GM12892 (cell line): ENCODE measurements around the gene ARHGEF4.

ENCODE experiments used
- DNase-seq: peaks from one replicate; pipeline ENCODE4 v3.0.0; 2011; ENCODE audit not compliant: insufficient read length
- FAIRE-seq: peaks from 2 replicates; lab custom pipeline; 2011; peaks lifted over from hg19 to GRCh38; lab: Jason Lieb, UNC
- POLR2A ChIP-seq: IDR thresholded peaks from 2 replicates; pipeline ENCODE4 v1.6.1; 2011; ENCODE audit warnings: low read depth, low read length, control low read depth
- POLR2AphosphoS5 ChIP-seq: IDR thresholded peaks from 2 replicates; pipeline ENCODE4 v1.6.1; 2011; ENCODE audit warnings: low read depth, low read length, control low read depth
- TAF1 ChIP-seq: IDR thresholded peaks from 2 replicates; pipeline ENCODE4 v1.6.1; 2011; ENCODE audit warnings: low read depth, mild to moderate bottlenecking, control low read depth, low read length, borderline replicate concordance

ARHGEF4 gene

DNA sequence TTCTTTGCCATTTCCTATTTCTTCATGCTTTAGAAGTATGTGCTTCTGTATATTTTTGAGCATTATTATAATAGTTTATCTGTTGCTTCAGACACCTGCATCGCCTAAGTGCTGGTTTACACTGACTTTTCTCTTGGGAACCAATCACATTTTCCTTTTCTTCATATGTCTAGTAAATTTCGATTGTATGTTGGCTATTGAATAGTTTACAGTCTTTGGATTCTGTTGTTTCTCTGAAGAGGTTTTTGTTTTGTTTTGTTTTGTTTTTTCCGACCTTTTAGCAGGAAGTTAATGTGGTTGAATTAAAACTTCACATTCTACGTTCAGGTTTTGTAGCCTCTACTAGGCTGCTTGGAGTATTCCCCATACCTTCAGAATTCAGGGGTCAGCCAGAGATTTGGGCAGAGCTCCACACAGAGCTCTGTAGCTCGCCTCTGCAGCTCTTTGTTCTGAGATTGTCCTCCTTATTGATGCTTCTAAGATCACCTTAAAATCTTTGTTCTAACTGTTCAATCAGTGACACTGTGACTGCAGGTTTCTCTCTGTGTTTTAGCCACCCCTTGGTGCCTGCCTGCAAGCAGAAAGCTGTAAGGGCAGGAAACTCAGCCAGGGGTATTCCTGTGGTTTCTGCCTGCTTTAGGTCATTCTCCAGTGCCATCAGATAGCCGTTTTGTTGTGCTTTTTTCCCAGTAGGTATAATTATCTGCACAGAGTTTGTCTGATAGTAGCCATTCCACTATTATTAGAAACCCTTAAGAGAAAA, 173.2 kb downstream of the ARHGEF4 start:
- FAIRE-seq = no peak
- TF ChIP-seq POLR2AphosphoS5 (no peak), TAF1 (no peak), POLR2A (no peak)
- DNase-seq = no peak

GRCh38 chr2:131010566-131010965, 173.9 kb downstream of the ARHGEF4 start:
- no peak for FAIRE-seq
- no peak for DNase-seq
- TF ChIP-seq POLR2AphosphoS5 = no peak
- no peak for TF ChIP-seq POLR2A
- TF ChIP-seq TAF1 = no peak

DNA sequence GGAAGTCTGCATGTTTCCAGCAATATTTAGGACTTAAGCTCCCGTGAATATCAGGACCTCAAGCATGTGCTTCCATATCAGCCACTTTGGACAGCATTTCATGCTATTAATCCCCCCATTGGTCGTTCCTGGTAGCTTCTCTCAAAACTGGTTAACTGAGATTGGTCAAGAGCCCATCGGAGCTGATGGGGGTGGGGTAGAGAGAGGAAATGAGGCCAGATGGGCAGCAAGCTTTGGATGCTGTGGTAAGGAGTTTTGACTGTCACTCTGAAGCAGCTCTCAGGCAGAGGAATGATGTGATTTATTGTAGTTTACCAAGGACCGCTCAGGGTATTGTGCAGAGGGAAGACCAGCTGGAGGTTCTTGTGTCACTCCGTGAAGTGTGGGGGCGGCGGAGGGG, 174.8 kb downstream of the ARHGEF4 start:
- DNase-seq (no peak), FAIRE-seq (no peak)
- TF ChIP-seq POLR2A (no peak), TAF1 (no peak), POLR2AphosphoS5 (no peak)

DNA sequence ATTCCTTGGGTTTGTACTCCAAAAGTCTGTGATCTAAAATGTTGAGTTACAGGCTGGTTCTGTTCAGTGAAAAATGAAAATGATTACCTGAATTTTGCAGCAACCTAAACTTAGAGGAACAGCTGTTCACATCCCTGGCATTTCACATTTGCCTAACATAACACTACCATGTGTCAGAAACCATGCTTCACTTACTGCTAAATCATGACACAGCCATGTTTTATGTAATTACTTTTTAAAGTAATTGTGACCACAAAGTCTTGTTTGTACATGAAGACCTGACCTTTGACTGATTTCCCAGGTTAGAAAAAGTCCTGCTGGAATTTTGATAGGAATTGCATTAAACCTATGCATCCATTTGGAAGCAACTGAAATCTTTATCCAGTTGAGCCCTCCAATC, 177.4 kb downstream of the ARHGEF4 start:
- FAIRE-seq = no peak
- no peak for TF ChIP-seq TAF1
- no peak for DNase-seq

- FAIRE-seq (no peak), DNase-seq (no peak)
- TF ChIP-seq TAF1 (no peak), POLR2AphosphoS5 (no peak), POLR2A (no peak)
Measured at GRCh38 chr2:131015764-131016163, 179.1 kb downstream of the ARHGEF4 start.

- no peak for DNase-seq
- FAIRE-seq = no peak
- TF ChIP-seq TAF1 (no peak), POLR2AphosphoS5 (no peak), POLR2A (no peak)
Measured at GRCh38 chr2:131016826-131017741, 180.4 kb downstream of the ARHGEF4 start.

- no peak for DNase-seq
- TF ChIP-seq POLR2A (no peak), TAF1 (no peak), POLR2AphosphoS5 (no peak)
- no peak for FAIRE-seq
Measured at GRCh38 chr2:131022731-131023130, 186.0 kb downstream of the ARHGEF4 start.

DNA sequence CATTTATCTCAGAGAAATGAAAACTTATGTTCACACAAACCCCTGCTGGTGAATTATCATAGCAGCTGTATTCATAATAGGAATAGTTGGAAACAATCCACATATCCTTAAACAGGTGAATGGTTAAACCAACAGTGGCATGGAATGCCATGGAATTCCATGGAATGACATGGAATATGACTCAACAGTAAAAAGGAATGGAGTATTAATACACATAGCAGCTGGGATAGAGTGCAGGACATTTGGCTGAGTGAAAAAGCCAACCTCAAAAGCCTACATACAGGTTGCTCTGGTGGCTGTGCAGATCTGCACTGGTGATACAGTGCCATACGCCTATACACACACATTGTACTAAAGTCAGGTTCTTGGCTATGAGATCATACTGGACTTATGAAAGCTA, 187.0 kb downstream of the ARHGEF4 start:
- TF ChIP-seq POLR2AphosphoS5 = no peak
- DNase-seq (no peak), FAIRE-seq (no peak)

- no peak for FAIRE-seq
- TF ChIP-seq POLR2AphosphoS5 (no peak), POLR2A (no peak), TAF1 (no peak)
Measured at GRCh38 chr2:131026919-131027318, 190.2 kb downstream of the ARHGEF4 start.

DNA sequence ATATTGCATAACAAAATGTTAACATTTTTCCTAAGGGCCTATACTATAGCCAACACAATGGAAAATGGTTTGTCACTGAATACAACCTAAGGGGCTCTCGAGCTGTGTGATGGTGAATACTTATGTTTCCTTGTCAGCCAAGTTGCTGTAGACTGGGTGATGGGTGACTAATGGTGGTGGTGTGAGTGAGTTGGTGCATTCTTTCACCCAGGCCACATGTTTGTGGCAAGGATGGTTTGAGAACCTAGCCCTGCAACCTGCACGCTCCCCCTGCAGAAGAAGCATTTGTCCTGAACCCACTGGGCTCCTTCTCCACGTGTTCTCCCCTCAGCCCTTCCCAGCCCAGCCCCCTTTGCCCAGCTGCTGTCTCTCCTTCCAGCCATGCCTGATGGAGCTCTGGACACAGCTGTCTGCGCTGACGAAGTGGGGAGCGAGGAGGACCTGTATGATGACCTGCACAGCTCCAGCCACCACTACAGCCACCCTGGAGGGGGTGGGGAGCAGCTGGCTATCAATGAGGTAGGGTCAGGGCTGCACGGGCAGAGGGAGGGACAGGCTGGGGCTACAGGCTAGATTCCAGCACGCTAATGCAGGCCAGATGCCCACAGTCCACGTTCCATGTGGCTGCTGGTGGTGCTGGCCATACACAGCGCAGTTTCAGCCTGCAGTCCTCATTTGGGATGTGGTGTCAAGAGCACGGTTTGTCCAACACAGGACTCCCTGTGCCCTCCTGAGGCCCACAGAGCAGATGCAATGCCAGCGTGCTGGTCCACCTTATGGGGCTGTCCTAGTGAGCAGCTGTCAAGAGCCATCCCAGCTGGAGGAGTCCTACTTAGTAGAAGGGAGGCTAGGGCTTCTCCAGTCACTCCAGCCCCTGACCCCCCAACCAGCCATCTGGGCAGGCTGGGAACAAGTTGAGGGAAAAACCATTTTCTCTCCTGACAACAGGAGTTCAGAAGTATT, 191.1 kb downstream of the ARHGEF4 start:
- DNase-seq (no peak), FAIRE-seq (no peak)
- TF ChIP-seq POLR2A = no peak
- no peak for TF ChIP-seq POLR2AphosphoS5
- no peak for TF ChIP-seq TAF1

More at GRCh38 chr2:131026919-131027318, 190.2 kb downstream of the ARHGEF4 start:
- DNase-seq = no peak

DNA sequence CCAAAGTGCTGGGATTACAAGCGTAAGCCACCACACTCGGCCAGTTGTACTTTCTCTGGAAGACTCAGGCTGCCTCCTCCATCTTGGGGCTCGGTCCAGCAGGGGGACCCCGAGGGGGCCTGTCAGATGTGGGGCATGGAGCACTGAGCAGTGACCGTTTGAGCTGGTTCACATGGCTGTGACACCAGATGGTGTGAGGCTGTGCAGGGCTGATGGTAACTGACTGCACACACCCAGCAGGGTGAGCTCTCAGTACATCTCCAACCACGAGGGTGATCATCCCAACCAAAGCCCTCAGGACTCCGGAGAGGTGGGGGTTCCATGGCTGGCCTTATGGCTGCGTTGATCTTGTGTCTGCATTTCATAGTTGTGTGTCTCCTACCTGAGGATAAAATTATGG, 193.1 kb downstream of the ARHGEF4 start:
- TF ChIP-seq POLR2AphosphoS5 = no peak
- TF ChIP-seq POLR2A = no peak
- TF ChIP-seq TAF1 = no peak
- DNase-seq (no peak), FAIRE-seq (no peak)
